HUES6 (cell line): Measurements from ENCODE around the gene EMX1.

ENCODE experiments used
- H3K27ac ChIP-seq: 2 replicates; pipeline ENCODE4 v1.7.0; 2013; ENCODE audit warnings: low read depth, mild to moderate bottlenecking, low read length, inconsistent platforms
- H3K27me3 ChIP-seq: 2 replicates; pipeline ENCODE4 v1.6.1; 2013; ENCODE audit warnings: low read length; ENCODE audit not compliant: control insufficient read depth, insufficient read depth
- H3K36me3 ChIP-seq: 2 replicates; pipeline ENCODE4 v1.6.1; 2013; ENCODE audit warnings: low read length; ENCODE audit not compliant: control insufficient read depth, insufficient read depth
- H3K4me1 ChIP-seq: 2 replicates; pipeline ENCODE4 v1.6.1; 2013; ENCODE audit warnings: low read length; ENCODE audit not compliant: control insufficient read depth, insufficient read depth
- H3K4me3 ChIP-seq: 2 replicates; pipeline ENCODE4 v1.5.1; 2013; ENCODE audit warnings: low read depth, low read length
- H3K9ac ChIP-seq: one replicate; pipeline ENCODE4 v1.6.1; 2013; ENCODE audit warnings: mild to moderate bottlenecking, low read length
- H3K9me3 ChIP-seq: 2 replicates; pipeline ENCODE4 v1.6.1; 2013; ENCODE audit warnings: low read depth, low read length; ENCODE audit not compliant: control insufficient read depth, insufficient read depth

Gene EMX1

GRCh38 chr2:72962911-72963310 is 45.6 kb downstream of the EMX1 start:
- Histone ChIP-seq H3K4me3 (no peak overlapping the region), H3K9me3 (no peaks in the 10 kb centered on the region), H3K9ac (peak overlapping the region; percentile 56), H3K27me3 (0 out of 2 replicates have a peak, but pooled peaks cover 4% of the 10 kb centered on the region), H3K36me3 (no peaks in the 10 kb centered on the region), H3K27ac (no peak overlapping the region), H3K4me1 (peaks cover 40% of the 10 kb centered on the region)

- Histone ChIP-seq H3K4me3 (no peak overlapping the region), H3K9me3 (no peaks in the 10 kb centered on the region), H3K9ac (peak overlapping the region; percentile 56)
Observed at GRCh38 chr2:72963423-72964145, 46.3 kb downstream of the EMX1 start.

DNA sequence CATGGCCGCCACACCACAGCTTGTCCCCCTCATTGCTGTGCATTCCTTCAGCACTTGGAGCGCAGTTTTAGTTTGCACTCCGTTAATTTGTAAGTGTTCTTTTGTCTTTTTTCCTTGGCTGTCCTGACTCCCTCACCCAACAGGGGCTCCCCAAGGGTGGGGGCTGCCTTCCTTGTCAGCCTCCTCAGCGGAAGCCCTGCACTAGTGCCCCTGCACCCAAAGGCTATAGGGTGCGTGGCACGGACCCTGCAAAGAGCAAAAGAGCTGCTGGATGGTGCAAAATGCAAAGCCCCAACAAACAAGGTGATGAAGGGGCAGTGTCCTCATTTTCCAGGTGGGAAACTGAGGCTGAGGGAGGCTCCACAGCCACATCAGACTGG is 46.8 kb downstream of the EMX1 start:
- H3K4me1 ChIP-seq, result peaks cover 40% of the 10 kb centered on the region
- no peaks in the 10 kb centered on the region for H3K9me3 ChIP-seq
- H3K36me3 ChIP-seq, result no peaks in the 10 kb centered on the region
- 0 out of 2 replicates have a peak, but pooled peaks cover 4% of the 10 kb centered on the region for H3K27me3 ChIP-seq
- H3K27ac ChIP-seq, result no peak overlapping the region
- H3K9ac ChIP-seq, result no peak overlapping the region
- no peak overlapping the region for H3K4me3 ChIP-seq

More at GRCh38 chr2:72963423-72964145, 46.3 kb downstream of the EMX1 start:
- Histone ChIP-seq H3K27me3 (0 out of 2 replicates have a peak, but pooled peaks cover 4% of the 10 kb centered on the region), H3K4me1 (peaks cover 40% of the 10 kb centered on the region), H3K36me3 (no peaks in the 10 kb centered on the region), H3K27ac (no peak overlapping the region)

GRCh38 chr2:72965016-72965415 is 47.7 kb downstream of the EMX1 start:
- Histone ChIP-seq H3K4me1 (peaks cover 40% of the 10 kb centered on the region), H3K4me3 (no peak overlapping the region), H3K9me3 (no peaks in the 10 kb centered on the region), H3K27me3 (0 out of 2 replicates have a peak, but pooled peaks cover 4% of the 10 kb centered on the region), H3K9ac (no peak overlapping the region), H3K27ac (no peak overlapping the region), H3K36me3 (no peaks in the 10 kb centered on the region)

- Histone ChIP-seq H3K9me3 (no peaks in the 10 kb centered on the region), H3K4me1 (peaks cover 37% of the 10 kb centered on the region), H3K9ac (no peak overlapping the region), H3K36me3 (no peaks in the 10 kb centered on the region), H3K4me3 (no peak overlapping the region), H3K27ac (no peak overlapping the region), H3K27me3 (0 out of 2 replicates have a peak, but pooled peaks cover 4% of the 10 kb centered on the region)
Observed at GRCh38 chr2:72965770-72966450, 48.6 kb downstream of the EMX1 start.

DNA sequence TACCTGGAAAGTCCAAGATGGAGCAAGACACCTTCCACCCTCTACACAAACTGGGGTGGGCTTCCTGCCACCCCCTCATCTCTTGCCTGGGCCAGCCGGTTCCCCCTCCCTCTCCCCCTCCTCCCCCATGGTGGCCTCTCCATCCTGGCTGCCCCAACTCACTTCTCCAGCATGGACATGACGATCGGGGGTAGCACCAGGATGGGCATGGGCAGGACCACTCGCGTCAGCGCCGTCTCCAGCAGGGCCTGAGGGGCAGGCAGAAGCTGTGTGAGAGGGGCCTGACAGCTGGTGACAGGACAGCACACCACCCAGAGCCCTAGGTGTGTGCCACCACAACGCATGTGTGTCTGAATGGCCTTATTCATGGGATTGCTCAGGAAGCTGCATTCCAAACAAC is 51.0 kb downstream of the EMX1 start:
- Histone ChIP-seq H3K4me1 (peaks cover 15% of the 10 kb centered on the region), H3K27me3 (0 out of 2 replicates have a peak, but pooled peaks cover 4% of the 10 kb centered on the region), H3K36me3 (no peaks in the 10 kb centered on the region)

GRCh38 chr2:72969706-72970105 is 52.4 kb downstream of the EMX1 start:
- Histone ChIP-seq H3K4me3 (no peak overlapping the region), H3K9me3 (no peaks in the 10 kb centered on the region), H3K27me3 (no peaks in the 10 kb centered on the region), H3K4me1 (peaks cover 11% of the 10 kb centered on the region), H3K36me3 (no peaks in the 10 kb centered on the region), H3K27ac (no peak overlapping the region), H3K9ac (no peak overlapping the region)

More for the DNA sequence above, 51.0 kb downstream of the EMX1 start:
- H3K9ac ChIP-seq, result no peak overlapping the region
- no peak overlapping the region for H3K4me3 ChIP-seq
- H3K9me3 ChIP-seq, result no peaks in the 10 kb centered on the region
- H3K27ac ChIP-seq, result no peak overlapping the region

- H3K9me3 ChIP-seq, result no peaks in the 10 kb centered on the region
- H3K4me3 ChIP-seq, result no peak overlapping the region
- H3K27me3 ChIP-seq, result no peaks in the 10 kb centered on the region
Observed at GRCh38 chr2:72971036-72971435, 53.7 kb downstream of the EMX1 start.

GRCh38 chr2:72972352-72973136 is 55.2 kb downstream of the EMX1 start:
- Histone ChIP-seq H3K36me3 (no peaks in the 10 kb centered on the region), H3K9me3 (no peaks in the 10 kb centered on the region), H3K9ac (no peak overlapping the region), H3K4me1 (peaks cover 15% of the 10 kb centered on the region), H3K4me3 (no peak overlapping the region), H3K27me3 (no peaks in the 10 kb centered on the region), H3K27ac (no peak overlapping the region)

More at GRCh38 chr2:72971036-72971435, 53.7 kb downstream of the EMX1 start:
- no peak overlapping the region for H3K27ac ChIP-seq
- H3K36me3 ChIP-seq, result no peaks in the 10 kb centered on the region
- H3K9ac ChIP-seq, result no peak overlapping the region
- H3K4me1 ChIP-seq, result peaks cover 15% of the 10 kb centered on the region

DNA sequence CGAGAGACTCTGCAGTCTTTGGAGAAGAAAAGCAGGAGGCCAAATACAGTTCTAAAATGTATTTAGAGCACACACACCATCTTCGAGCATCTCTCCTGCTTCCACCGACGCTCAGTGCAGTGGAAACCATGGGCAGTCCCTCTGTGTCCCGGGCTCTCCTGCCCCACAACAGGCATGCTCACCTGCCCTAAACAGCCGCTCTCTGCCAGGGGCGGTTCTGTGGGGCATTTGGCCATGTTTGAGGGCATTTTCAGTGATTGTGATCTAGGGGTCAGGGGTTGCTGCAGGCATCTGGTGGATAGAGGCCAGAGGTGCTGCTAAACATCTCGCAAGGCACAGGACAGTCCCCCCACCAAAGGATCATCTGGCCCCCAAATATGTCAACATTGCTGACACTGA is 55.8 kb downstream of the EMX1 start:
- Histone ChIP-seq H3K27ac (no peak overlapping the region), H3K36me3 (no peaks in the 10 kb centered on the region), H3K4me1 (peaks cover 15% of the 10 kb centered on the region), H3K9me3 (no peaks in the 10 kb centered on the region), H3K27me3 (no peaks in the 10 kb centered on the region), H3K4me3 (no peak overlapping the region), H3K9ac (no peak overlapping the region)
